ENCODE results near the gene IGF1.

- no peak for TF ChIP-seq POLR2A (IDR thresholded peaks at IDR 0.05)
- TF ChIP-seq CTCF (IDR thresholded peaks at IDR 0.05): no peak
- TF ChIP-seq EP300 (IDR thresholded peaks at IDR 0.05): no peak
These were observed 52.8 kb downstream of the IGF1 start for GRCh38 chr12:102427543-102427941.

Measured in tibial nerve (tissue), 4 donors.